ENCODE measurements around the gene CCHCR1.

Gene CCHCR1

DNA sequence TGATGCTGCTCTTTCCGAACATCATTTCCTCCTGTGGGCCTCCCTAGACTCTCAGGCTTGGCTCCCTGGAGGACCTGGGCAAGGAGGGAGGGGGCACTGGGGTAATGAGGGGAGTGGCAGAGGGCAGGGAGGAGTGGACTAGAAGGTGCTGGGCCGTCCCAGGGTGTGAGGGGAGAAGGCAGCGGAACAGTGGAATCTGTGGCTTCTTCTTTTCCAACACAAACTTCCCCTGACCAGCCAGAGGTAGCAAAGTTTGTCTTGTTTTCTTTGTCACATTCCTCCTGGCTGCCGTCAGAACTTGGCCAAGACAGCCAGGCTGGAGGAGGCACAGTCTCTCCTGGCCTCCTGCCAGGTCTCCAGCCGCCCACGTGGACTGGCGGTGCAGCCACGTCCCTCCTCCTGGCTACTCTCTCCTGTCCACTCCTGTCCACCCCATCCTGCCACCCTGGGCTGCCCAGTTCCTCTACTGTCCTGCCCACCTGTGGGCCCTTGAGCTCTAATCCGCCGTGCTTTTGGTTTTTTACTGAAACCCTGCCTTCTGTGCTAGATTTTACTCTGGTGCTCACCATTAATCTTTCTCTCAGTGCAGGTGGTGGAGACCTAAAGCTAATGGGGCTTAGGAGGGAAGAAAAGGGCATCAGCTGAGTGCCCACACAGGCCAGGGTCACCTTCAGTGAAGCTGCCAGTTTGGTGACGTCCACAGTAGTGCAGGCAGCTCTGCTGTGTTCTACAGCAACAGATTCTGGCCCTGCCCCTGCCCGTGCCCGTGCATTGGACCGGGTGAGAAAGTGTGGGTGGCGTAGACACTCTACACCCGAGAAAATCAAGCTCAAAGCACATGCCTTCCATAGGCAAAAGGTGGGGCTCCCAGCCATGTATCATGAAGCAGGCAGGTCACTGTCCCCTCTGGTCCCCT lies 34.6 kb downstream of the CCHCR1 start:
- Mint-ChIP-seq H3K4me3 (no peak overlapping the region), H3K36me3 (no peaks in the 10 kb centered on the region), H3K27ac (no peak overlapping the region), H3K4me1 (peaks cover 9 to 12% of the 10 kb centered on the region in 2 donors), H3K9me3 (no peaks in the 10 kb centered on the region), H3K27me3 (peaks cover 22% of the 10 kb centered on the region in 2 donors)
- peak in 1 of 2 donors; percentile 65 for ATAC-seq (replicated peaks)
- DNase-seq = no peak

- DNase-seq (no peak), ATAC-seq (replicated peaks) (no peak)
- H3K36me3 Mint-ChIP-seq = no peaks in the 10 kb centered on the region
- no peak overlapping the region for H3K27ac Mint-ChIP-seq
- peaks cover 16 to 30% of the 10 kb centered on the region in 2 donors for H3K27me3 Mint-ChIP-seq
- no peak overlapping the region for H3K4me3 Mint-ChIP-seq
- peaks cover 6 to 8% of the 10 kb centered on the region in 2 donors for H3K4me1 Mint-ChIP-seq
- no peaks in the 10 kb centered on the region for H3K9me3 Mint-ChIP-seq
Observed at GRCh38 chr6:31121131-31121790, 36.3 kb downstream of the CCHCR1 start.

DNA sequence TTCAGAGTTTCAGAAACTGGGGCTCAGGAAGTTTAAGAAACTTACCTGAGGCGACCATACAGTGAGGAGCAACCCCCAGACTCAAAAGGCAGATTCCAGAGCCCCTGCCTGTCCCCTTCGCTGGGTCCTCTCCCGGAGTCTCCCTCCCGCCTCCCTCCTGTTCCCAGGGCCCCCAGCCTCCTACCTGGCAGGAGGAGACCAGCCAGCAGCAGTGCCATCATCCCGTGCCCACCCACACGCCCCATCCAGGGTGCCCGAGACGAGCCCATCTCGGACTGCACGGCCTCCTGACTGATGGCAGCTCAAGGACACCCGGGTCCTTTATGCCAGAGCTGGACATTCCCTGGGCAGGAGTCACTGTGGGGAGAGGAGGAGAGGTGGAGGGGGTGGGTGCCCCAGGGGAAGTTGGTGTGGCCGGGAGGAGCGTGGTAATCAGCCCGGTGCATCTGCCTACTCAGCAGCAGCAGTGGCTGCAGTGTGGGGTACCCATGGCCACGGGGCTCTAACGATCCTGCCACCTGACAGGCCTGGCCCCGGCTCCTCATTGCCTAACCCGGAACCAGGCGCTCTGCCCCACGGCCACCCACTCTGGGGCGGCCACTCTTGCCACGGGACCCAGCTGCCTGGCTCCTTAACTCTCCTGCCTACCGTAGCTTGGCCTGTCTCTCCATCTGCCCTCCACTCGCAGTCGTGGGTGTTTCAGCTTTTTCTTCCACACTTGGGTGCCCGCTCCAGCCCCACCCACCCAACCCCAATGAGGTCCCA lies 37.3 kb downstream of the CCHCR1 start, which contains the start of gene CDSN:
CDSN (minus strand) TSS at position 296 of the 765 bp plus-strand sequence; CDS start at position 269, 27 bp downstream.
- Mint-ChIP-seq H3K4me1 (peaks cover 10 to 12% of the 10 kb centered on the region in 2 donors), H3K27me3 (peaks cover 22 to 39% of the 10 kb centered on the region in 2 donors), H3K9me3 (no peaks in the 10 kb centered on the region), H3K36me3 (no peaks in the 10 kb centered on the region), H3K27ac (no peak within 1 kb of the TSS), H3K4me3 (no peak within 1 kb of the TSS)
- ATAC-seq (replicated peaks) (no peak), DNase-seq (no peak)

DNA sequence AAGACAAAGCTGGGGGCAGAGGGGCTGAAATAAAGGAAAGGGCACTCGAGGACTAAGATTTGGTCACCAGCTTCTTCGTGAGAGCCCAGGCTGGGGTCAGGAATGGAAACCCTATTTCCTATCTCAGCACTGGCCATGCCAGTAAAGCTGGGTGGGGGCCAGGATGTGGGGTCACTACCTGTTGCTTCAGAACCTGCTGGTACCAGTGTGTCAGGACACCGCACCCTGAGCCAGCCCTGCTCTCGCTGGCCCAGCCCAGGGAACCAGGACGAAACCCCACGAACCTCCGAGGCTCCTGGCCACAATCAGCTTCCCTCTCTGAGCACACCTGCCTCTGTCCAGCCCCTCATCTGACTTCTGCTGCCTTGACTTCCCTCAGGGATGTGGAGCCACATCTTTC lies 39.4 kb downstream of the CCHCR1 start:
- H3K4me1 Mint-ChIP-seq = peaks cover 11 to 17% of the 10 kb centered on the region in 2 donors
- ATAC-seq (replicated peaks) = no peak
- peaks cover 29 to 36% of the 10 kb centered on the region in 2 donors for H3K27me3 Mint-ChIP-seq
- H3K36me3 Mint-ChIP-seq = no peaks in the 10 kb centered on the region
- no peak overlapping the region for H3K4me3 Mint-ChIP-seq
- H3K9me3 Mint-ChIP-seq = no peaks in the 10 kb centered on the region
- no peak for DNase-seq
- no peak overlapping the region for H3K27ac Mint-ChIP-seq

GRCh38 chr6:31116661-31117385 lies 40.8 kb downstream of the CCHCR1 start:
- no peaks in the 10 kb centered on the region for H3K9me3 Mint-ChIP-seq
- no peak overlapping the region for H3K27ac Mint-ChIP-seq
- ATAC-seq (replicated peaks) (no peak), DNase-seq (no peak)
- H3K27me3 Mint-ChIP-seq = peaks cover 30 to 34% of the 10 kb centered on the region in 2 donors
- H3K4me1 Mint-ChIP-seq = peaks cover 7 to 17% of the 10 kb centered on the region in 2 donors
- H3K4me3 Mint-ChIP-seq = no peak overlapping the region
- H3K36me3 Mint-ChIP-seq = no peaks in the 10 kb centered on the region

DNA sequence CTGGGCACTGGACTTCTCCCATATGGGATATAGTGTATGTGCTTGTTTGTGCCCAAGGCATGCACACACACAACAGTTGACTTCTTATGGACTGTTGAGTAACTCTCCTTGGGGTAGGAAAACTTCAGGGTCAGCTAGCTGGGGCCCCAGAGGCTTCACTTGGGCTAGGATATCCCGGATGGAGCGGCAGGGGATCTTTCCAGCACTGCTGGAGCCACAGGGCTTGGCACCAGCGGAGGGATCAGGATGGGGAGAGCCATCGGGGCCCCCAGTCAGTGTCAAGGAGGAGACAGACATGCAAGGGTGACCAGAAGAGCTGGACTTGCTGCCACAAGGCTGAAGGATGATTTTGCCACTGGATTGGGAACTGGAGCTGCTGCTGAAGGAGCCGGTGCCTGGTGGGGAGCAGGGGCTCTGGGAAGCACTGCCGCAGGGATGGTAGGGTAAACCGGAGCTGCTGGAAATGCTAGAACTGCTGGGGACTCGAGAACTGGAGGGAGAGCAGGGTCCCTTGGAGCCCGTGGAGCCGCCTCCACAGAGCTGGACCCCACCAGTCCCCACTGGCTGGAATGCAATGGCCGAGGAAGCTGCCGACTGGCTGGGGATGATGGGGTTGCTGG lies 41.6 kb downstream of the CCHCR1 start:
- Mint-ChIP-seq H3K4me3 (no peak overlapping the region), H3K4me1 (peaks cover 7 to 17% of the 10 kb centered on the region in 2 donors), H3K9me3 (no peaks in the 10 kb centered on the region), H3K27ac (peak overlapping the region; percentile 7), H3K36me3 (no peaks in the 10 kb centered on the region), H3K27me3 (peaks cover 27 to 28% of the 10 kb centered on the region in 2 donors)
- ATAC-seq (replicated peaks) (no peak), DNase-seq (no peak)

DNA sequence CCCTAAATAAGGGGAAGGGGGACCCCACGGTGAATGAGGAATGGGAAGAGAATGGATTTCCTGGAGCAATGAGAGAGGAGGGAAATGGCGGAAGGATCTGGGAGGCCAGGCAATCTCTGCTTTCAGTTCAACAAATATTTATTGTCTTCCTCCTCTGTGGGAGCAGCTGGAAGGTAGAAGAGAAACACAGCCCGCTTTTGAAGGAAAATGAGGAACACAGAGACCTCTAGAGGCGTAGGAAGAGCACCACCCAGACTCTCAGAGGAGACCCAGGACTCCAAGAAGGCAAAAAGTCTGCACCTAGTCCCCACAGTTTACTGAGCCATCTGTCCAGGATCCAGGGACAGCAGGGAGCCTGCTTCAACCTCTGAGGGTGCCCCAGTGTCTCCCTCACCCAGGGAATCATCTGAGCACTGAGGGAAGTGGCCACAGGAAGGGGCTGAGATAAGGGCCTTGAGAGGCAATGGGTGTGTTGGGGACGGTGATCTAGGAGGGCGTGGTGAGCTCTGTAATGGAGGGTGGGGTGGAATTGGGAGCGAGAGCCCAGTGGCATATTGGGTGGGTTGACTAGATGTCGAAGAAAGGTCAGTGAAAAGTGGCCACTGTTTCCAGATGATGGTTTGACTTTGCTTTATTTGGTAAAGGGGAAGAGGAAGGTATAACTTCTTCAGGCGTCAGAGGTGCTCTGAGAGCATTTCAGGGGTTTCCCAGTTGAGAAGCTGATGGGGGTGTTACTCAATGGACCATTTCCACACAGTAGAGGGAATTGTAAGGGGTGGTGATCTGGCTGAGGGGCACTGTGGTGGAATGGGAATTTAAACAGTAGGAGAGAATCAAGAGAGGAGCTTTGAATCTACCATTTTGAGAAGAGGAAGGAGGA lies 42.4 kb downstream of the CCHCR1 start:
- peaks cover 28 to 35% of the 10 kb centered on the region in 2 donors for H3K27me3 Mint-ChIP-seq
- H3K36me3 Mint-ChIP-seq = no peaks in the 10 kb centered on the region
- DNase-seq = no peak
- H3K9me3 Mint-ChIP-seq = no peaks in the 10 kb centered on the region
- peaks cover 7 to 17% of the 10 kb centered on the region in 2 donors for H3K4me1 Mint-ChIP-seq
- H3K27ac Mint-ChIP-seq = peak overlapping the region; percentile 1
- no peak overlapping the region for H3K4me3 Mint-ChIP-seq
- peak; percentile 54 to 72 for ATAC-seq (replicated peaks)

GRCh38 chr6:31114541-31114878 lies 43.1 kb downstream of the CCHCR1 start, which contains the start of gene PSORS1C1:
Gene PSORS1C1, plus strand, starts transcription at chr6:31114800. Its CDS starts 14,833 bp downstream, at chr6:31129633.
- ATAC-seq (replicated peaks) (no peak), DNase-seq (no peak)
- no peak within 1 kb of the TSS for H3K4me3 Mint-ChIP-seq
- H3K36me3 Mint-ChIP-seq = no peaks in the 10 kb centered on the region
- H3K27ac Mint-ChIP-seq = peak within 1 kb of the TSS; percentile 1
- peaks cover 34 to 42% of the 10 kb centered on the region in 2 donors for H3K27me3 Mint-ChIP-seq
- no peaks in the 10 kb centered on the region for H3K9me3 Mint-ChIP-seq
- H3K4me1 Mint-ChIP-seq = peaks cover 7 to 17% of the 10 kb centered on the region in 2 donors

DNA sequence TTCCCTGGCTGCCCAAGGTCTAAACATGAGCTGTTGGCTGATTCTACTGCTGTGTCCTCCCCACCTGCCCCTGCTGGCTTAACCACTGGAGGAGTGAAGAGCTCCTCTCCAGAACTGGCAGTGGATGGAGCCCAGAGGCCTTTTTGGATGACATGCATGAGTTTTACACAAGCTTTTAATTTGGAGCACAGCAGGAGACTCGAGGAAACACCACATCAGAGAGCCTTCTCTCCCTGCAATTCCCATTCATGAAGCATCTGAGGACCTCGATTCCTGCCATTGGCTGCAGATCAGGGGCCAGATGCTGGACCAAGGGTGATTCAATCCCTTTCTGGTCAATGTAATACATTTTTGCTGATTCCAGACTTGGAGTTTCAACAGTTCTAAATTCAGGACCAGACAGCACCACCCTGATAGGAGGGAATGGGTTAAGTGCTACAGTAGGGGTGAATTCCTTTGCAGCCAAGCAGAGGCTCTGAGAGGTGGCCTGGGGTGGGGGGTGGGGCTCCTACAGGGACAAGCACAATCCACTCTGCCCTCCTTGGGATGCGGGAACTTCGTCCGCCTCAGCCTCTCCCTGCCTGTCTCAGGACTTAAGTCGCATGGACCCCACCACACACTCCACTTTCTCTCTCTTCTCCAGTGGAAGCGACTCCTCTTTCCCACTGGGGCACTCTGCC lies 43.6 kb downstream of the CCHCR1 start:
- Mint-ChIP-seq H3K4me1 (peaks cover 7 to 17% of the 10 kb centered on the region in 2 donors), H3K27me3 (peaks cover 37 to 41% of the 10 kb centered on the region in 2 donors), H3K27ac (no peak overlapping the region)

DNA sequence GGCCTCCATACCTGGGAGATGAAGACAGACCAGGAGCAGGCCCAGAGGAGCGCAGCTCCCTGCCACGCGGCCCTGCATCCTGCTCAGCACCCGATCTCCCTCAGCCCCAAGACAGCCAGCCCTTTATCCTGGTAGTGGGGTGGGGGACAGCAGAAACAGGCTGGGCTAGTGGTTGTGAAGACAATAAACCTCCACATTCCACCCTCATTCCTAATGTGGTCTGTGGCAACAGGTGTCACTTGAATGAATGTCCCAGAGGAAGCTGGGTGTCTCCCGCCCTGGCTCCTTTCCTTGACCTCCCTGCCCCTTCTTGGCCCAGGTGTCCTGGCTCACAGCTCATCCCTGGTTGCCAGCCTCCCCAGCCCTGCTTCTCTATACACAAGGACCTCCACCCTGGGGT lies 45.1 kb downstream of the CCHCR1 start, which contains the start of gene C6orf15:
C6orf15 (minus strand) TSS at position 98 of the 400 bp plus-strand sequence; CDS start at position 78, 20 bp downstream.
- Mint-ChIP-seq H3K27ac (no peak within 1 kb of the TSS), H3K4me3 (no peak within 1 kb of the TSS), H3K4me1 (peaks cover 7 to 17% of the 10 kb centered on the region in 2 donors), H3K27me3 (peaks cover 33 to 41% of the 10 kb centered on the region in 2 donors), H3K36me3 (no peaks in the 10 kb centered on the region), H3K9me3 (no peaks in the 10 kb centered on the region)
- no peak for ATAC-seq (replicated peaks)
- DNase-seq = no peak

More for the DNA sequence above, 43.6 kb downstream of the CCHCR1 start:
- DNase-seq = no peak
- Mint-ChIP-seq H3K36me3 (no peaks in the 10 kb centered on the region), H3K4me3 (no peak overlapping the region), H3K9me3 (no peaks in the 10 kb centered on the region)
- no peak for ATAC-seq (replicated peaks)

GRCh38 chr6:31111712-31112111 lies 45.9 kb downstream of the CCHCR1 start:
- H3K27ac Mint-ChIP-seq = no peak overlapping the region
- H3K9me3 Mint-ChIP-seq = no peaks in the 10 kb centered on the region
- H3K36me3 Mint-ChIP-seq = no peaks in the 10 kb centered on the region
- DNase-seq = no peak
- no peak for ATAC-seq (replicated peaks)
- H3K4me1 Mint-ChIP-seq = peaks cover 7 to 17% of the 10 kb centered on the region in 2 donors
- H3K4me3 Mint-ChIP-seq = no peak overlapping the region
- H3K27me3 Mint-ChIP-seq = peaks cover 31 to 33% of the 10 kb centered on the region in 2 donors
